Parathyroid adenoma (tissue), 2 donors: Measurements from ENCODE around the gene CFDP1.
A peak's percentile ranks its signal among the peaks of the same experiment; 100 is the strongest.

ENCODE experiments used
- H2AFZ ChIP-seq: fragments of 300-600 bp; sonication (generic); one replicate; pipeline ENCODE4 v1.7.0; 2017; ENCODE audit warnings: antibody characterized with exemption, mild to moderate bottlenecking
- H3K27ac ChIP-seq: fragments of 300-600 bp; sonication (generic); one replicate; pipeline ENCODE4 v1.7.0; 2017
- H3K27me3 ChIP-seq: fragments of 300-600 bp; sonication (generic); one replicate; pipeline ENCODE4 v1.7.0; 2017; ENCODE audit warnings: low read length; ENCODE audit not compliant: control insufficient read depth, insufficient read depth
- H3K36me3 ChIP-seq: fragments of 300-600 bp; sonication (generic); one replicate; pipeline ENCODE4 v1.7.0; 2017; ENCODE audit warnings: low read length; ENCODE audit not compliant: control insufficient read depth, insufficient read depth
- H3K4me1 ChIP-seq: fragments of 300-600 bp; sonication (generic); one replicate; pipeline ENCODE4 v1.7.0; 2017; ENCODE audit warnings: control low read depth
- H3K4me2 ChIP-seq: fragments of 300-600 bp; sonication (generic); one replicate; pipeline ENCODE4 v1.7.0; 2017; ENCODE audit warnings: low read length
- H3K4me3 ChIP-seq: fragments of 300-600 bp; sonication (generic); one replicate; pipeline ENCODE4 v1.7.0; 2017; ENCODE audit warnings: low read depth, low read length
- H3K79me2 ChIP-seq: fragments of 300-600 bp; sonication (generic); one replicate; pipeline ENCODE4 v1.7.0; 2017; ENCODE audit warnings: control low read depth
- H3K9ac ChIP-seq: fragments of 300-600 bp; sonication (generic); one replicate; pipeline ENCODE4 v1.7.0; 2017; ENCODE audit warnings: mild to moderate bottlenecking
- H3K9me3 ChIP-seq: fragments of 300-600 bp; sonication (generic); one replicate; pipeline ENCODE4 v1.7.0; 2017; ENCODE audit warnings: low read length; ENCODE audit not compliant: control insufficient read depth
- TF ChIP-seq, protein P1 (sequence below): fragments of 300-600 bp; sonication (generic); IDR thresholded peaks from one replicate; pipeline ENCODE4 v1.7.0; 2017; ENCODE audit warnings: antibody characterized with exemption, mild to moderate bottlenecking
- donor health status: primary hyperparathyroidism.

CFDP1 gene

DNA sequence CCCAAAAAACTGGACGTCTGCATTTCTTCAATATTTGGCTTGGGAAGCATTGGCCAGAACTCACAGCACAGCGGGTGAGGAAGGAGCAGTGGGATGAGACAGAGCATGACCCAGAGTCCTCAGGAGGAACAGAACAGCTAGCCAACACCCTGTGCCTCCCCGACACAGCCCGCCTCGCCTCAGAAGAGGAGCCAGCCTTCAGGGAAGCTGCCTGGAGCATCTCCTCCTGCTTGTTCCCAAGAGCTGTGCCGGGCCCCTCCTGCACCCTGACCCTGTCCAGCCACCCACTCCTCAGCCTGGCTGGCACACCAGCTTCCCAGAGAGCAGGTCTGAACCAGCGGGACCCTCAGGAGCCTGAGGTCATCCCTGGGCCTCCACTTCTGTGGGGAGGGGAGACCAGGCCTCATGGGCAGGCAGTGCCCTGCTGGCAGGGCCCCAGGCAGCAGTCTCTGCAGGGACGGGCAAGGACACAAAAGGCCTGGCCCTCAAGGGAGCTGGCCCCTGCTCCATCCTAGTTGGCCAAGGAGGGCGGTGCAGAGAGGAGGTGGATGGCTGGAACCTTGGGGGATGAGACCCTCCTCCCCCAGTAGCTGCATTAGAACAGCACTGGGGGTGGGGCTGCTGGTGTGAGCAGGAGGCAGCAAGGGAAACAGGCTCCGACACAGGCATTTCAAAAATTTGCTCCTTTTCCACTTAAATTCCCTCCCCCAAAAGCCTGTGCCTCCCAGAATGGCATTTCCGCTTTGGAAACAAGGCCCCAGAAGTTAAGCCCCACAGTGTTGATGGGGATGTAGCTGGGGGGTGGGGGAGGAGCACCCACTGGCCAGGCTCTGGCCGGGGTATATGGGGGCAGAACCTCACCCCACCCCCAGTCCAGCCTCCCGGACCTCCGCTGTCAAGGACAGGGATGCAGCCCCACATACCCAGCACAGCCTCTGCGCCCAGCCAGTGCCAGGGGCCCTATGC, 180.1 kb downstream of the CFDP1 start:
- Histone ChIP-seq H3K4me2 (peak overlapping the region; percentile 16), H3K4me3 (no peak overlapping the region), H3K79me2 (peaks cover 63% of the 10 kb centered on the region), H3K9ac (no peak overlapping the region), H3K9me3 (no peaks in the 10 kb centered on the region), H3K4me1 (peaks cover 40% of the 10 kb centered on the region), H3K27me3 (no peaks in the 10 kb centered on the region), H2AFZ (no peak overlapping the region), H3K27ac (peak overlapping the region; percentile 49), H3K36me3 (no peaks in the 10 kb centered on the region)
- TF ChIP-seq, protein P1, sequence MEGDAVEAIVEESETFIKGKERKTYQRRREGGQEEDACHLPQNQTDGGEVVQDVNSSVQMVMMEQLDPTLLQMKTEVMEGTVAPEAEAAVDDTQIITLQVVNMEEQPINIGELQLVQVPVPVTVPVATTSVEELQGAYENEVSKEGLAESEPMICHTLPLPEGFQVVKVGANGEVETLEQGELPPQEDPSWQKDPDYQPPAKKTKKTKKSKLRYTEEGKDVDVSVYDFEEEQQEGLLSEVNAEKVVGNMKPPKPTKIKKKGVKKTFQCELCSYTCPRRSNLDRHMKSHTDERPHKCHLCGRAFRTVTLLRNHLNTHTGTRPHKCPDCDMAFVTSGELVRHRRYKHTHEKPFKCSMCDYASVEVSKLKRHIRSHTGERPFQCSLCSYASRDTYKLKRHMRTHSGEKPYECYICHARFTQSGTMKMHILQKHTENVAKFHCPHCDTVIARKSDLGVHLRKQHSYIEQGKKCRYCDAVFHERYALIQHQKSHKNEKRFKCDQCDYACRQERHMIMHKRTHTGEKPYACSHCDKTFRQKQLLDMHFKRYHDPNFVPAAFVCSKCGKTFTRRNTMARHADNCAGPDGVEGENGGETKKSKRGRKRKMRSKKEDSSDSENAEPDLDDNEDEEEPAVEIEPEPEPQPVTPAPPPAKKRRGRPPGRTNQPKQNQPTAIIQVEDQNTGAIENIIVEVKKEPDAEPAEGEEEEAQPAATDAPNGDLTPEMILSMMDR, result no peak

DNA sequence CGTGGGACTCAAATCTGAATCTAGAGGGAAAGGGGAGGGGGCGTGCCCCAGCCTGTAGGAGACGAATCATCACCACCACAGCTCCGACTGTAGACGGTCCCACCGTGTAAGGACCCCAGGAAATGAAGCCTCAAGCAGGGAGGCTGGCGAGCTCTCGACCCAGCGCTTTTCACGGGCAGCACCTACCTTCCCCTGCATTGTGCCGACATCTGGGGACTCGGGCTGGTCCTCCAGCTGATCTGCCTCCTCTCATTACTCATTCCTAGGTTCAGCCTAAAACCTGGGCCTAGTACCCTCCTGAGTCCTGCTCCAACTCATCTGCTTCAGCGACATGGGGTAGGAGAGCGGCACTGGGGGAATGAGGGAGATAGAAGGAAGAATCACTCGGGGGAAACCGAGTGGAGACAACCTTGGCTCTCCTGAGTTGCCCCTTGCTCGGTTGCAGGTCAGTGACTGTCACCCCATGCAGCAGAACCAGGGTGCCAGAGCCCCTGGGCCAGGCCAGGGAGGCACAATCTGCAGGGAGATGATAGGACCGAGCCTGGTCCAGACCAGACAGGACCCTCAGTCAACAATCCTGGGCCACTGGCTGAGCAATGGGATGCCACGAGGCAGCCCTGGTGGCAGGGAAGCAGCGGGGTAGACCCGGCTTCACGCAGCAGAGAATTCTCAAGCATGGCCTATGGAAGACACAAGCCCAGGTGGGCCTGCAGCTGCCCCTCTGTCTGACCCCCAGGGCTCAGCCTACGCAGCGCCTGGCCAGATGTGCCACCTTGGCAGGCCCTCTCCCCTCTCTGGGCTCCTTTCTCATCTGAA, 181.0 kb downstream of the CFDP1 start:
- peak overlapping the region; percentile 62 for H3K27ac ChIP-seq
- TF ChIP-seq, protein P1, result no peak
- no peaks in the 10 kb centered on the region for H3K36me3 ChIP-seq
- no peak overlapping the region for H3K9ac ChIP-seq
- peak overlapping the region; percentile 13 for H3K4me2 ChIP-seq
- no peaks in the 10 kb centered on the region for H3K27me3 ChIP-seq
- no peaks in the 10 kb centered on the region for H3K9me3 ChIP-seq
- no peak overlapping the region for H3K4me3 ChIP-seq
- peak overlapping the region; percentile 52 for H2AFZ ChIP-seq
- peaks cover 62% of the 10 kb centered on the region for H3K79me2 ChIP-seq
- peaks cover 43% of the 10 kb centered on the region for H3K4me1 ChIP-seq

DNA sequence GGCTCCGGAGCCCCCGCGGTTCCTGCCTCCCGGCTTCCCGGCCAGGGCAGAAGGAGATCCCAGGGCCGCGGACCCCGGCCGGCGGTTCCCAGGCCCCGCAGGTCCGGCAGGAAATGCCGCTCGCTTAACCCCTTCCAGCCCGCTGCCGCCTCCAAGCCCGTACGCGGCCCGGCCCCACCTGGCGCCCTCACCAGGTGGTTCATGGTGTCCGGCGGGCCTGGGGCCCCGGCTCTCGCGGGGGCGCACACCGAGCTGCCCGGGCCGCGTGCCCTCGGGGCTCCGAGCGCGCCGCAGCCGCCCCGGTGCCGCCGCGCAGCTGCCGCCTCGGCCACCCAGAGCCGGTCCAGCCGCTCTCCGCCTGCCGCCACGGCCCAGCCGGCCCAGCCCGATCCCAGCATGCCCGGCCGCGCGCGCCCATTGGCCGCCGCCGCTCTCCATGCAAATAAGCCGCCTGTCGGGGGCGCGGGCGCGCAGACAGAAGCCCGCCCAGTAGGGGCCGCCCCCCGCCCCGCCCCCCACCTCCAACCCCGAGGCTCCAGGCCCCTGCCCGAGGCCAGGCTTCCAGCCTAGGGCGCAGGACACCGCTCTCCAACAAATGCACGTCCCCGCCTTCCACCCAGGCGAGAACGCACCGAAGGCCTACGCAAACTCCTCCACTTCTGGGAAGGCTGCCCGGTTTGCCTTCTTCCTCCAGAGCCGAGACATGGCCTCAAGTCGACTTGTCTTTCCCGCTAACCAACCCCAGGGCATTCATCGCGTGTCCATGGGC, 181.8 kb downstream of the CFDP1 start, which contains the start of gene BCAR1:
Gene BCAR1 (minus strand): TSS at position 345 of the 769 bp plus-strand sequence. CDS start 142 bp downstream, at position 203.
- Histone ChIP-seq H3K9ac (peak within 1 kb of the TSS; percentile 55), H3K4me1 (peaks cover 39% of the 10 kb centered on the region), H2AFZ (peak within 1 kb of the TSS; percentile 57), H3K27me3 (no peaks in the 10 kb centered on the region), H3K4me3 (peak within 1 kb of the TSS; percentile 76), H3K4me2 (peak within 1 kb of the TSS; percentile 92), H3K36me3 (no peaks in the 10 kb centered on the region), H3K27ac (peak within 1 kb of the TSS; percentile 63), H3K9me3 (no peaks in the 10 kb centered on the region), H3K79me2 (peaks cover 57% of the 10 kb centered on the region)
- TF ChIP-seq, protein P1, result no peak

DNA sequence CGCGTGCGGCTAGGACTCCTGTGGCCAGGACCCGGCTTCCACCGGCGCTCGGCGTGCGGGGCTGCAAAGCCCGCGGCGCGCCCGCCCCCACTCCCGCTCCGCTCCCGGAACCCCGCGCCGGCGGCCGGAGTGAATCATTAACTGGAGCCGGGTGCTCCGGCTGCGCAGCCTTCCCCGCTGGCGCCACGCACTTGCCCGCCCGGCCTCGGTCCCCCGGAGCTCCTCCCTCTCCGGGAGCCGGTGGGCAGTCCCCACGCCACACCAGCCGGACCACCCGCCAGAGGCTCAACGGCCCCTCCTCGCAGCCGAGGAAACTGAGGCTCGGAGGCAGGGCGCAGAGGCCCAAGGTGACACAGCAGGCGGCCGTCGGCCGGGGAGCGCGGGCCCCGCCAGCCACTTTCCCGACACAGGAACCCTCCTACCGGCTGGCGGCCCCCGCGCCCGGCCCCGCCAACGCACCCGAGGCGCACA, 182.5 kb downstream of the CFDP1 start:
- Histone ChIP-seq H3K4me1 (peaks cover 39% of the 10 kb centered on the region), H3K27me3 (no peaks in the 10 kb centered on the region), H3K4me2 (peak overlapping the region; percentile 92), H3K9me3 (no peaks in the 10 kb centered on the region), H3K27ac (peak overlapping the region; percentile 63), H3K9ac (peak overlapping the region; percentile 55), H3K36me3 (no peaks in the 10 kb centered on the region), H2AFZ (peak overlapping the region; percentile 57), H3K4me3 (peak overlapping the region; percentile 76), H3K79me2 (peaks cover 55% of the 10 kb centered on the region)
- TF ChIP-seq, protein P1, result no peak
